WTC11 (cell line): ENCODE data around the gene CBFB. TPM values are rescaled to one million over a fixed set of nuclear protein-coding genes. Genes with fewer than 3 reads are reported as not detected.

Source experiments
- ATAC-seq: fragments of 200-7000 bp; cut with Tn5 transposase; 2 replicates; pipeline ENCODE4 v1.10.0; 2021; ENCODE audit warnings: mild to moderate bottlenecking, moderate library complexity
- CTCF ChIA-PET: fragments of 300-600 bp; sonication (Branson Sonifier 250); formaldehyde crosslinking; loops from one replicate; lab custom pipeline; 2021; ENCODE audit warnings: antibody characterized with exemption; lab: Charles Lee
- POLR2A ChIA-PET: fragments of 350-600 bp; sonication (Branson Sonifier 250); formaldehyde crosslinking; loops from one replicate; lab custom pipeline; 2021; ENCODE audit warnings: antibody characterized with exemption; lab: Charles Lee
- DNase-seq: peaks from one replicate; pipeline ENCODE4 v3.0.0; 2021; ENCODE audit warnings: low spot score
- H3K27ac Mint-ChIP-seq: 2 replicates; pipeline ENCODE4 v1.8.0; 2021; ENCODE audit warnings: mixed read lengths
- H3K27me3 Mint-ChIP-seq: 2 replicates; pipeline ENCODE4 v1.8.0; 2021; ENCODE audit warnings: low read depth, mild to moderate bottlenecking, moderate library complexity, mixed read lengths
- H3K36me3 Mint-ChIP-seq: 2 replicates; pipeline ENCODE4 v1.8.0; 2021; ENCODE audit warnings: mixed read lengths
- H3K4me1 Mint-ChIP-seq: 2 replicates; pipeline ENCODE4 v1.8.0; 2022; ENCODE audit warnings: mixed read lengths
- H3K4me3 Mint-ChIP-seq: 2 replicates; pipeline ENCODE4 v1.8.0; 2021; ENCODE audit warnings: mild to moderate bottlenecking, moderate library complexity, mixed read lengths
- H3K9me3 Mint-ChIP-seq: 2 replicates; pipeline ENCODE4 v1.8.0; 2021; ENCODE audit warnings: mixed read lengths
- IRF2 ChIP-seq: sonication (generic); formaldehyde crosslinking; IDR thresholded peaks from 2 replicates; pipeline ENCODE4 v1.8.0; 2022; ENCODE audit warnings: low read depth, missing genetic modification reagents, borderline replicate concordance
- NR1H2 ChIP-seq: sonication (generic); formaldehyde crosslinking; IDR thresholded peaks from 2 replicates; pipeline ENCODE4 v1.9.0; 2021; ENCODE audit warnings: mild to moderate bottlenecking, moderate library complexity, missing genetic modification reagents
- ZNF317 ChIP-seq: sonication (generic); formaldehyde crosslinking; IDR thresholded peaks from 2 replicates; pipeline ENCODE4 v1.8.1; 2023; ENCODE audit warnings: low read depth, mild to moderate bottlenecking, moderate library complexity, missing genetic modification reagents, borderline replicate concordance
- total RNA-seq: library from RNA; stranded (reverse); gene quantifications from 3 replicates; pipeline ENCODE4 v1.2.3, GENCODE V29; 2021
- TF ChIP-seq, protein P1 (sequence below): sonication (generic); formaldehyde crosslinking; IDR thresholded peaks from 2 replicates; pipeline ENCODE4 v1.8.0; 2023; ENCODE audit warnings: missing genetic modification reagents, mild to moderate bottlenecking, borderline replicate concordance
- TF ChIP-seq, protein P2 (sequence below): sonication (generic); formaldehyde crosslinking; IDR thresholded peaks from 2 replicates; pipeline ENCODE4 v1.8.0; 2022; ENCODE audit warnings: mild to moderate bottlenecking, missing genetic modification reagents
- TF ChIP-seq, protein P3 (sequence below): fragments of 250-450 bp; sonication (Bioruptor Pico); IDR thresholded peaks from 2 replicates; pipeline ENCODE4 v1.9.0; 2021; ENCODE audit warnings: mild to moderate bottlenecking, borderline replicate concordance
- TF ChIP-seq, protein P4 (sequence below): fragments of 250-450 bp; sonication (Bioruptor Pico); conservative IDR thresholded peaks from 2 replicates; pipeline ENCODE4 v1.9.0; 2021; ENCODE audit warnings: mild to moderate bottlenecking
- TF ChIP-seq, protein P5 (sequence below): sonication (generic); formaldehyde crosslinking; IDR thresholded peaks from 2 replicates; pipeline ENCODE4 v1.8.0; 2023; ENCODE audit warnings: mild to moderate bottlenecking, missing genetic modification reagents
- TF ChIP-seq, protein P6 (sequence below): fragments of 200-600 bp; IDR thresholded peaks from 2 replicates; pipeline ENCODE4 v1.8.0; 2022; ENCODE audit warnings: antibody characterized with exemption
- TF ChIP-seq, protein P7 (sequence below): sonication (generic); formaldehyde crosslinking; IDR thresholded peaks from 2 replicates; pipeline ENCODE4 v1.8.1; 2023; ENCODE audit warnings: mild to moderate bottlenecking, missing genetic modification reagents, moderate library complexity
- TF ChIP-seq, protein P8 (sequence below): sonication (generic); formaldehyde crosslinking; IDR thresholded peaks from 2 replicates; pipeline ENCODE4 v1.8.1; 2022; ENCODE audit warnings: missing genetic modification reagents, borderline replicate concordance
- TF ChIP-seq, protein P9 (sequence below): sonication (generic); formaldehyde crosslinking; IDR thresholded peaks from 2 replicates; pipeline ENCODE4 v1.8.1; 2023; ENCODE audit warnings: mild to moderate bottlenecking, missing genetic modification reagents

The CBFB gene
- total RNA-seq, 1 experiment from 2014 or later: 36.9 TPM

DNA sequence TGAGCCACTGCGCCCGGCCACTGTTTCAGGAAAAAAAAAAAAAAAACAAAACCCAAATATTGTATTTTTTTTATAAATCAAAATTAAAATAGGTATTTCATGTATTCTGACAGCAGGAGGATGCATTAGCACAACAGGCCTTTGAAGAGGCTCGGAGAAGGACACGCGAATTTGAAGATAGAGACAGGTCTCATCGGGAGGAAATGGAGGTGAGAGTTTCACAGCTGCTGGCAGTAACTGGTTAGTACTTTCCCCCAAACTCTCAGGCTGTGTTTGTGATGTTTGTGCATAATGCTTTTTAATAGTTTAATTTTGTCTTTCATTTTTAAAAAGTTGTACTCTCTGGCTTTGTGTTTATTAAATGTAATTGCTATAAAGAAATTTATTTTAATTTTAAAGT lies 53.2 kb downstream of the CBFB start (continued):
- TF ChIP-seq, protein P1, sequence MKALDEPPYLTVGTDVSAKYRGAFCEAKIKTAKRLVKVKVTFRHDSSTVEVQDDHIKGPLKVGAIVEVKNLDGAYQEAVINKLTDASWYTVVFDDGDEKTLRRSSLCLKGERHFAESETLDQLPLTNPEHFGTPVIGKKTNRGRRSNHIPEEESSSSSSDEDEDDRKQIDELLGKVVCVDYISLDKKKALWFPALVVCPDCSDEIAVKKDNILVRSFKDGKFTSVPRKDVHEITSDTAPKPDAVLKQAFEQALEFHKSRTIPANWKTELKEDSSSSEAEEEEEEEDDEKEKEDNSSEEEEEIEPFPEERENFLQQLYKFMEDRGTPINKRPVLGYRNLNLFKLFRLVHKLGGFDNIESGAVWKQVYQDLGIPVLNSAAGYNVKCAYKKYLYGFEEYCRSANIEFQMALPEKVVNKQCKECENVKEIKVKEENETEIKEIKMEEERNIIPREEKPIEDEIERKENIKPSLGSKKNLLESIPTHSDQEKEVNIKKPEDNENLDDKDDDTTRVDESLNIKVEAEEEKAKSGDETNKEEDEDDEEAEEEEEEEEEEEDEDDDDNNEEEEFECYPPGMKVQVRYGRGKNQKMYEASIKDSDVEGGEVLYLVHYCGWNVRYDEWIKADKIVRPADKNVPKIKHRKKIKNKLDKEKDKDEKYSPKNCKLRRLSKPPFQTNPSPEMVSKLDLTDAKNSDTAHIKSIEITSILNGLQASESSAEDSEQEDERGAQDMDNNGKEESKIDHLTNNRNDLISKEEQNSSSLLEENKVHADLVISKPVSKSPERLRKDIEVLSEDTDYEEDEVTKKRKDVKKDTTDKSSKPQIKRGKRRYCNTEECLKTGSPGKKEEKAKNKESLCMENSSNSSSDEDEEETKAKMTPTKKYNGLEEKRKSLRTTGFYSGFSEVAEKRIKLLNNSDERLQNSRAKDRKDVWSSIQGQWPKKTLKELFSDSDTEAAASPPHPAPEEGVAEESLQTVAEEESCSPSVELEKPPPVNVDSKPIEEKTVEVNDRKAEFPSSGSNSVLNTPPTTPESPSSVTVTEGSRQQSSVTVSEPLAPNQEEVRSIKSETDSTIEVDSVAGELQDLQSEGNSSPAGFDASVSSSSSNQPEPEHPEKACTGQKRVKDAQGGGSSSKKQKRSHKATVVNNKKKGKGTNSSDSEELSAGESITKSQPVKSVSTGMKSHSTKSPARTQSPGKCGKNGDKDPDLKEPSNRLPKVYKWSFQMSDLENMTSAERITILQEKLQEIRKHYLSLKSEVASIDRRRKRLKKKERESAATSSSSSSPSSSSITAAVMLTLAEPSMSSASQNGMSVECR (CRISPR knock-in tag): no peak
- TF ChIP-seq NR1H2 (CRISPR knock-in tag): no peak

DNA sequence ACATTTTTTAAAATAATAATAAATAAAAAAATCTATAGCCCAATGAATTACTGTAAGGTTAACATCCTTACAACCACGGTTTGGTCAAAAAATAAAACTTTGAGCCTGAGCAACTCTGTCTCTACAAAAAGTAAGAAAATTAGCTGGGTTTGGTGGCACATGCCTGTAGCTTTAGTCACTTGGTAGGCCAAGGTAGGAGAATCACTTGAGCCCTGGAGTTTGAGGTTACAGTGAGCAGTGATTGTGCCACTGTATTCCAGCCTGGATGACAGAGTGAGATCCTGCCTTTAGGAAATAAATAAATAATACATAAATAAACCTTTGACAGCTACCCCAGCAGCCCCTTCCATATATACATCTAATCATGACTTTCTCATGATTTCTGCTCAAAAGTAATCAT lies 53.9 kb downstream of the CBFB start:
- ChIA-PET CTCF (interaction anchor here (1.2 to 1.4 kb wide), 2 partner anchors 21 to 65 kb away, joined by 3 to 5 read pairs; no protein-coding TSS in a partner anchor), POLR2A (interaction anchor here (0.7 kb wide), 1 partner anchor 607 kb away, joined by 3 read pairs; no protein-coding TSS in a partner anchor)
- ATAC-seq: no peak
- H3K27me3 Mint-ChIP-seq: no peaks in the 10 kb centered on the region
- no peak overlapping the region for H3K4me3 Mint-ChIP-seq
- H3K36me3 Mint-ChIP-seq: no peaks in the 10 kb centered on the region
- H3K27ac Mint-ChIP-seq: no peak overlapping the region
- H3K9me3 Mint-ChIP-seq: no peaks in the 10 kb centered on the region
- no peak for DNase-seq
- TF ChIP-seq, protein P2, sequence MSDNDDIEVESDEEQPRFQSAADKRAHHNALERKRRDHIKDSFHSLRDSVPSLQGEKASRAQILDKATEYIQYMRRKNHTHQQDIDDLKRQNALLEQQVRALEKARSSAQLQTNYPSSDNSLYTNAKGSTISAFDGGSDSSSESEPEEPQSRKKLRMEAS: no peak
- TF ChIP-seq, protein P3, sequence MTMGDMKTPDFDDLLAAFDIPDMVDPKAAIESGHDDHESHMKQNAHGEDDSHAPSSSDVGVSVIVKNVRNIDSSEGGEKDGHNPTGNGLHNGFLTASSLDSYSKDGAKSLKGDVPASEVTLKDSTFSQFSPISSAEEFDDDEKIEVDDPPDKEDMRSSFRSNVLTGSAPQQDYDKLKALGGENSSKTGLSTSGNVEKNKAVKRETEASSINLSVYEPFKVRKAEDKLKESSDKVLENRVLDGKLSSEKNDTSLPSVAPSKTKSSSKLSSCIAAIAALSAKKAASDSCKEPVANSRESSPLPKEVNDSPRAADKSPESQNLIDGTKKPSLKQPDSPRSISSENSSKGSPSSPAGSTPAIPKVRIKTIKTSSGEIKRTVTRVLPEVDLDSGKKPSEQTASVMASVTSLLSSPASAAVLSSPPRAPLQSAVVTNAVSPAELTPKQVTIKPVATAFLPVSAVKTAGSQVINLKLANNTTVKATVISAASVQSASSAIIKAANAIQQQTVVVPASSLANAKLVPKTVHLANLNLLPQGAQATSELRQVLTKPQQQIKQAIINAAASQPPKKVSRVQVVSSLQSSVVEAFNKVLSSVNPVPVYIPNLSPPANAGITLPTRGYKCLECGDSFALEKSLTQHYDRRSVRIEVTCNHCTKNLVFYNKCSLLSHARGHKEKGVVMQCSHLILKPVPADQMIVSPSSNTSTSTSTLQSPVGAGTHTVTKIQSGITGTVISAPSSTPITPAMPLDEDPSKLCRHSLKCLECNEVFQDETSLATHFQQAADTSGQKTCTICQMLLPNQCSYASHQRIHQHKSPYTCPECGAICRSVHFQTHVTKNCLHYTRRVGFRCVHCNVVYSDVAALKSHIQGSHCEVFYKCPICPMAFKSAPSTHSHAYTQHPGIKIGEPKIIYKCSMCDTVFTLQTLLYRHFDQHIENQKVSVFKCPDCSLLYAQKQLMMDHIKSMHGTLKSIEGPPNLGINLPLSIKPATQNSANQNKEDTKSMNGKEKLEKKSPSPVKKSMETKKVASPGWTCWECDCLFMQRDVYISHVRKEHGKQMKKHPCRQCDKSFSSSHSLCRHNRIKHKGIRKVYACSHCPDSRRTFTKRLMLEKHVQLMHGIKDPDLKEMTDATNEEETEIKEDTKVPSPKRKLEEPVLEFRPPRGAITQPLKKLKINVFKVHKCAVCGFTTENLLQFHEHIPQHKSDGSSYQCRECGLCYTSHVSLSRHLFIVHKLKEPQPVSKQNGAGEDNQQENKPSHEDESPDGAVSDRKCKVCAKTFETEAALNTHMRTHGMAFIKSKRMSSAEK (CRISPR knock-in tag): no peak
- TF ChIP-seq ZNF317: no peak
- TF ChIP-seq IRF2 (CRISPR knock-in tag): no peak
- TF ChIP-seq, protein P4, sequence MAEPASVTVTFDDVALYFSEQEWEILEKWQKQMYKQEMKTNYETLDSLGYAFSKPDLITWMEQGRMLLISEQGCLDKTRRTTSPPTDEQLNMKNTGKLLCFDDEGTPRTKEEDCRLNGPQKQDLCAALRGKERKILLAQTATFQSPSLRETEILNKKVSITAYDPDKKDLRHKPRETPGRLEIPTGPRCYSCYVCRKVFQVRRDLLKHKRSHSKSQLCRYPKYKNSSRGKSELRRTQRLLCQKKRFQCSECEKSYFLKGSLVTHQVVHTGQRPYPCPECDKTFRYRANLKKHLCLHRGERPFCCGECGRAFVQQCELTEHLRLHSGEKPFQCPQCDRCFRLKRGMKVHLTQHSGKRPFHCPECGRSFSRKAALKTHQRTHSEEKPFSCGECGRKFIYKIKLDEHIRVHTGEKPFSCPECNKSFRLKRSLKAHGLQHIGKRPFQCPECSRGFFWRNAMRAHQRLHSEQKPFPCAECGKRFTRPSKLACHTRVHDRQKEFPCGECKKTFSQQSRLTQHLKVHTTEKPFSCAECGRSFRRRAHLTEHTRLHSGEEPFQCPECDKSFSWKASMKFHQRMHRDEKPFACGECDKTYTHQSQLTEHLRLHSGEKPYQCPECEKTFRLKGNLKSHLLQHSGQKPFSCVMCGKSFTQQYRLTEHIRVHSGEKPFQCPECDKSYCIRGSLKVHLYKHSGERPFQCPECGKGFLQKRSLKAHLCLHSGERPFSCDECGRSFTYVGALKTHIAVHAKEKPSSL: no peak
- TF ChIP-seq, protein P5, sequence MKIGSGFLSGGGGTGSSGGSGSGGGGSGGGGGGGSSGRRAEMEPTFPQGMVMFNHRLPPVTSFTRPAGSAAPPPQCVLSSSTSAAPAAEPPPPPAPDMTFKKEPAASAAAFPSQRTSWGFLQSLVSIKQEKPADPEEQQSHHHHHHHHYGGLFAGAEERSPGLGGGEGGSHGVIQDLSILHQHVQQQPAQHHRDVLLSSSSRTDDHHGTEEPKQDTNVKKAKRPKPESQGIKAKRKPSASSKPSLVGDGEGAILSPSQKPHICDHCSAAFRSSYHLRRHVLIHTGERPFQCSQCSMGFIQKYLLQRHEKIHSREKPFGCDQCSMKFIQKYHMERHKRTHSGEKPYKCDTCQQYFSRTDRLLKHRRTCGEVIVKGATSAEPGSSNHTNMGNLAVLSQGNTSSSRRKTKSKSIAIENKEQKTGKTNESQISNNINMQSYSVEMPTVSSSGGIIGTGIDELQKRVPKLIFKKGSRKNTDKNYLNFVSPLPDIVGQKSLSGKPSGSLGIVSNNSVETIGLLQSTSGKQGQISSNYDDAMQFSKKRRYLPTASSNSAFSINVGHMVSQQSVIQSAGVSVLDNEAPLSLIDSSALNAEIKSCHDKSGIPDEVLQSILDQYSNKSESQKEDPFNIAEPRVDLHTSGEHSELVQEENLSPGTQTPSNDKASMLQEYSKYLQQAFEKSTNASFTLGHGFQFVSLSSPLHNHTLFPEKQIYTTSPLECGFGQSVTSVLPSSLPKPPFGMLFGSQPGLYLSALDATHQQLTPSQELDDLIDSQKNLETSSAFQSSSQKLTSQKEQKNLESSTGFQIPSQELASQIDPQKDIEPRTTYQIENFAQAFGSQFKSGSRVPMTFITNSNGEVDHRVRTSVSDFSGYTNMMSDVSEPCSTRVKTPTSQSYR (CRISPR knock-in tag): no peak
- TF ChIP-seq, protein P6, sequence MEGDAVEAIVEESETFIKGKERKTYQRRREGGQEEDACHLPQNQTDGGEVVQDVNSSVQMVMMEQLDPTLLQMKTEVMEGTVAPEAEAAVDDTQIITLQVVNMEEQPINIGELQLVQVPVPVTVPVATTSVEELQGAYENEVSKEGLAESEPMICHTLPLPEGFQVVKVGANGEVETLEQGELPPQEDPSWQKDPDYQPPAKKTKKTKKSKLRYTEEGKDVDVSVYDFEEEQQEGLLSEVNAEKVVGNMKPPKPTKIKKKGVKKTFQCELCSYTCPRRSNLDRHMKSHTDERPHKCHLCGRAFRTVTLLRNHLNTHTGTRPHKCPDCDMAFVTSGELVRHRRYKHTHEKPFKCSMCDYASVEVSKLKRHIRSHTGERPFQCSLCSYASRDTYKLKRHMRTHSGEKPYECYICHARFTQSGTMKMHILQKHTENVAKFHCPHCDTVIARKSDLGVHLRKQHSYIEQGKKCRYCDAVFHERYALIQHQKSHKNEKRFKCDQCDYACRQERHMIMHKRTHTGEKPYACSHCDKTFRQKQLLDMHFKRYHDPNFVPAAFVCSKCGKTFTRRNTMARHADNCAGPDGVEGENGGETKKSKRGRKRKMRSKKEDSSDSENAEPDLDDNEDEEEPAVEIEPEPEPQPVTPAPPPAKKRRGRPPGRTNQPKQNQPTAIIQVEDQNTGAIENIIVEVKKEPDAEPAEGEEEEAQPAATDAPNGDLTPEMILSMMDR: no peak
- TF ChIP-seq, protein P7, sequence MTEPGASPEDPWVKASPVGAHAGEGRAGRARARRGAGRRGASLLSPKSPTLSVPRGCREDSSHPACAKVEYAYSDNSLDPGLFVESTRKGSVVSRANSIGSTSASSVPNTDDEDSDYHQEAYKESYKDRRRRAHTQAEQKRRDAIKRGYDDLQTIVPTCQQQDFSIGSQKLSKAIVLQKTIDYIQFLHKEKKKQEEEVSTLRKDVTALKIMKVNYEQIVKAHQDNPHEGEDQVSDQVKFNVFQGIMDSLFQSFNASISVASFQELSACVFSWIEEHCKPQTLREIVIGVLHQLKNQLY: no peak
- TF ChIP-seq, protein P8, sequence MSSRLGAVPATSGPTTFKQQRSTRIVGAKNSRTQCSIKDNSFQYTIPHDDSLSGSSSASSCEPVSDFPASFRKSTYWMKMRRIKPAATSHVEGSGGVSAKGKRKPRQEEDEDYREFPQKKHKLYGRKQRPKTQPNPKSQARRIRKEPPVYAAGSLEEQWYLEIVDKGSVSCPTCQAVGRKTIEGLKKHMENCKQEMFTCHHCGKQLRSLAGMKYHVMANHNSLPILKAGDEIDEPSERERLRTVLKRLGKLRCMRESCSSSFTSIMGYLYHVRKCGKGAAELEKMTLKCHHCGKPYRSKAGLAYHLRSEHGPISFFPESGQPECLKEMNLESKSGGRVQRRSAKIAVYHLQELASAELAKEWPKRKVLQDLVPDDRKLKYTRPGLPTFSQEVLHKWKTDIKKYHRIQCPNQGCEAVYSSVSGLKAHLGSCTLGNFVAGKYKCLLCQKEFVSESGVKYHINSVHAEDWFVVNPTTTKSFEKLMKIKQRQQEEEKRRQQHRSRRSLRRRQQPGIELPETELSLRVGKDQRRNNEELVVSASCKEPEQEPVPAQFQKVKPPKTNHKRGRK (CRISPR knock-in tag): no peak
- TF ChIP-seq, protein P9, sequence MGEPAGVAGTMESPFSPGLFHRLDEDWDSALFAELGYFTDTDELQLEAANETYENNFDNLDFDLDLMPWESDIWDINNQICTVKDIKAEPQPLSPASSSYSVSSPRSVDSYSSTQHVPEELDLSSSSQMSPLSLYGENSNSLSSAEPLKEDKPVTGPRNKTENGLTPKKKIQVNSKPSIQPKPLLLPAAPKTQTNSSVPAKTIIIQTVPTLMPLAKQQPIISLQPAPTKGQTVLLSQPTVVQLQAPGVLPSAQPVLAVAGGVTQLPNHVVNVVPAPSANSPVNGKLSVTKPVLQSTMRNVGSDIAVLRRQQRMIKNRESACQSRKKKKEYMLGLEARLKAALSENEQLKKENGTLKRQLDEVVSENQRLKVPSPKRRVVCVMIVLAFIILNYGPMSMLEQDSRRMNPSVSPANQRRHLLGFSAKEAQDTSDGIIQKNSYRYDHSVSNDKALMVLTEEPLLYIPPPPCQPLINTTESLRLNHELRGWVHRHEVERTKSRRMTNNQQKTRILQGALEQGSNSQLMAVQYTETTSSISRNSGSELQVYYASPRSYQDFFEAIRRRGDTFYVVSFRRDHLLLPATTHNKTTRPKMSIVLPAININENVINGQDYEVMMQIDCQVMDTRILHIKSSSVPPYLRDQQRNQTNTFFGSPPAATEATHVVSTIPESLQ (CRISPR knock-in tag): no peak
- H3K4me1 Mint-ChIP-seq: no peaks in the 10 kb centered on the region
